ENCODE data around the gene ATXN7L1.

Gene ATXN7L1

GRCh38 chr7:105776986-105777910 lies 99.2 kb downstream of the ATXN7L1 start:
- H3K27me3 ChIP-seq (ENCODE audit: low read depth, low read length) = peaks cover 70% of the 10 kb centered on the region
- H3K79me2 ChIP-seq (ENCODE audit: low read length) = no peaks in the 10 kb centered on the region
- no peaks in the 10 kb centered on the region for H3K9me3 ChIP-seq (ENCODE audit: insufficient read depth, low read length)
- no peak overlapping the region for H3K4me2 ChIP-seq (ENCODE audit: low read length)
- no peak overlapping the region for H2AFZ ChIP-seq (ENCODE audit: low read depth, low read length)
- no peak overlapping the region for H3K27ac ChIP-seq (ENCODE audit: low read length)
- H3K36me3 ChIP-seq (replicated peaks; ENCODE audit: low read depth, low read length) = no peaks in the 10 kb centered on the region
- peaks cover 5% of the 10 kb centered on the region; the same call in 1 of the 2 replicates for H3K4me1 ChIP-seq (ENCODE audit: low read length)
- H3K4me3 ChIP-seq (ENCODE audit: low read length) = no peak overlapping the region
- TF ChIP-seq CTCF (IDR thresholded peaks at IDR 0.05; ENCODE audit: low read depth, low read length) = no peak
- H3K9ac ChIP-seq (ENCODE audit: low read length) = no peak overlapping the region
- H4K20me1 ChIP-seq (ENCODE audit: insufficient read depth, low read length) = no peaks in the 10 kb centered on the region; the same call in 1 of the 2 replicates

GRCh38 chr7:105776068-105776790 lies 100.2 kb downstream of the ATXN7L1 start:
- Histone ChIP-seq H3K9ac (ENCODE audit: low read length) (no peak overlapping the region), H3K36me3 (replicated peaks; ENCODE audit: low read depth, low read length) (no peaks in the 10 kb centered on the region), H3K4me3 (ENCODE audit: low read length) (no peak overlapping the region), H3K27ac (ENCODE audit: low read length) (no peak overlapping the region), H3K9me3 (ENCODE audit: insufficient read depth, low read length) (0 out of 2 replicates have a peak, but pooled peaks cover 3% of the 10 kb centered on the region), H4K20me1 (ENCODE audit: insufficient read depth, low read length) (no peaks in the 10 kb centered on the region; the same call in 1 of the 2 replicates), H3K79me2 (ENCODE audit: low read length) (no peaks in the 10 kb centered on the region), H3K4me1 (ENCODE audit: low read length) (peaks cover 5% of the 10 kb centered on the region; the same call in 1 of the 2 replicates), H3K4me2 (ENCODE audit: low read length) (no peak overlapping the region), H3K27me3 (ENCODE audit: low read depth, low read length) (peaks cover 64% of the 10 kb centered on the region), H2AFZ (ENCODE audit: low read depth, low read length) (no peak overlapping the region)
- TF ChIP-seq EZH2phosphoT487 (IDR thresholded peaks at IDR 0.05; ENCODE audit: low read depth) (no peak), CTCF (IDR thresholded peaks at IDR 0.05; ENCODE audit: low read depth, low read length) (no peak)

- Histone ChIP-seq H3K4me3 (ENCODE audit: low read length) (no peak overlapping the region), H2AFZ (ENCODE audit: low read depth, low read length) (no peak overlapping the region), H4K20me1 (ENCODE audit: insufficient read depth, low read length) (no peaks in the 10 kb centered on the region; the same call in 1 of the 2 replicates), H3K4me1 (ENCODE audit: low read length) (peaks cover 7% of the 10 kb centered on the region), H3K4me2 (ENCODE audit: low read length) (no peak overlapping the region), H3K27ac (ENCODE audit: low read length) (no peak overlapping the region), H3K27me3 (ENCODE audit: low read depth, low read length) (peaks cover 60% of the 10 kb centered on the region), H3K9me3 (ENCODE audit: insufficient read depth, low read length) (0 out of 2 replicates have a peak, but pooled peaks cover 4% of the 10 kb centered on the region), H3K9ac (ENCODE audit: low read length) (no peak overlapping the region), H3K79me2 (ENCODE audit: low read length) (no peaks in the 10 kb centered on the region), H3K36me3 (replicated peaks; ENCODE audit: low read depth, low read length) (no peaks in the 10 kb centered on the region)
- no peak for TF ChIP-seq CTCF (IDR thresholded peaks at IDR 0.05; ENCODE audit: low read depth, low read length)
- TF ChIP-seq EZH2phosphoT487 (IDR thresholded peaks at IDR 0.05; ENCODE audit: low read depth) = no peak
These were observed 100.8 kb downstream of the ATXN7L1 start for GRCh38 chr7:105775580-105775979.

- Histone ChIP-seq H3K36me3 (replicated peaks; ENCODE audit: low read depth, low read length) (no peaks in the 10 kb centered on the region), H3K4me3 (ENCODE audit: low read length) (no peak overlapping the region), H3K4me2 (ENCODE audit: low read length) (no peak overlapping the region), H2AFZ (ENCODE audit: low read depth, low read length) (no peak overlapping the region), H3K27ac (ENCODE audit: low read length) (no peak overlapping the region), H3K4me1 (ENCODE audit: low read length) (peaks cover 32% of the 10 kb centered on the region), H3K27me3 (ENCODE audit: low read depth, low read length) (peaks cover 58% of the 10 kb centered on the region), H3K9me3 (ENCODE audit: insufficient read depth, low read length) (0 out of 2 replicates have a peak, but pooled peaks cover 4% of the 10 kb centered on the region), H4K20me1 (ENCODE audit: insufficient read depth, low read length) (no peaks in the 10 kb centered on the region; the same call in 1 of the 2 replicates), H3K79me2 (ENCODE audit: low read length) (no peaks in the 10 kb centered on the region), H3K9ac (ENCODE audit: low read length) (no peak overlapping the region)
- no peak for TF ChIP-seq CTCF (IDR thresholded peaks at IDR 0.05; ENCODE audit: low read depth, low read length)
- no peak for TF ChIP-seq EZH2phosphoT487 (IDR thresholded peaks at IDR 0.05; ENCODE audit: low read depth)
These were observed 103.4 kb downstream of the ATXN7L1 start for GRCh38 chr7:105773030-105773460.

Data from OCI-LY3 (cell line).